ENCODE data around the gene CPZ. TPM values are rescaled to one million over a fixed set of nuclear protein-coding genes. Genes with fewer than 3 reads are reported as not detected.

CPZ gene
- total RNA-seq, 6 experiments from 2014 or later = 1.9 to 3.5 (median 2.5) TPM

- H3K27me3 Mint-ChIP-seq (ENCODE audit: insufficient read depth) = peaks cover 32% of the 10 kb centered on the region
- H3K4me1 Mint-ChIP-seq (ENCODE audit: low read depth) = peaks cover 20% of the 10 kb centered on the region
- no peak overlapping the region for H3K4me3 Mint-ChIP-seq
- no peaks in the 10 kb centered on the region; the same call in 1 of the 2 replicates for H3K36me3 Mint-ChIP-seq (ENCODE audit: low read depth)
- no peak overlapping the region for H3K27ac Mint-ChIP-seq
- DNase-seq = no peak
- no peak for TF ChIP-seq CTCF (IDR thresholded peaks at IDR 0.05)
- H3K9me3 Mint-ChIP-seq = peaks cover 22% of the 10 kb centered on the region
These were observed 47.2 kb upstream of the CPZ start for GRCh38 chr4:8545439-8545765.

- Mint-ChIP-seq H3K4me1 (ENCODE audit: low read depth) (peaks cover 20% of the 10 kb centered on the region), H3K36me3 (ENCODE audit: low read depth) (peaks cover 3% of the 10 kb centered on the region; the same call in 1 of the 2 replicates), H3K9me3 (peaks cover 27% of the 10 kb centered on the region), H3K27ac (no peak overlapping the region), H3K4me3 (no peak overlapping the region), H3K27me3 (ENCODE audit: insufficient read depth) (peaks cover 30% of the 10 kb centered on the region)
- DNase-seq = no peak
- TF ChIP-seq CTCF (IDR thresholded peaks at IDR 0.05) = no peak
These were observed 45.8 kb upstream of the CPZ start for GRCh38 chr4:8546766-8547107.

- Mint-ChIP-seq H3K4me3 (peak overlapping the region; percentile 60; the same call in 1 of the 2 replicates), H3K36me3 (ENCODE audit: low read depth) (peaks cover 3% of the 10 kb centered on the region; the same call in 1 of the 2 replicates), H3K4me1 (ENCODE audit: low read depth) (peaks cover 20% of the 10 kb centered on the region), H3K27me3 (ENCODE audit: insufficient read depth) (peaks cover 35% of the 10 kb centered on the region), H3K27ac (peak overlapping the region; percentile 42; the same call in 1 of the 2 replicates), H3K9me3 (peaks cover 23% of the 10 kb centered on the region)
- peak; percentile 39 for DNase-seq
- peak; percentile 68 for TF ChIP-seq CTCF (IDR thresholded peaks at IDR 0.05)
These were observed 45.3 kb upstream of the CPZ start for GRCh38 chr4:8547108-8547911.

- peaks cover 20% of the 10 kb centered on the region for H3K4me1 Mint-ChIP-seq (ENCODE audit: low read depth)
- DNase-seq = no peak
These were observed 44.4 kb upstream of the CPZ start for GRCh38 chr4:8547912-8548730.

More at GRCh38 chr4:8547912-8548730, 44.4 kb upstream of the CPZ start:
- TF ChIP-seq CTCF (IDR thresholded peaks at IDR 0.05) = no peak
- Mint-ChIP-seq H3K9me3 (peaks cover 23% of the 10 kb centered on the region), H3K4me3 (no peak overlapping the region), H3K27me3 (ENCODE audit: insufficient read depth) (peaks cover 32% of the 10 kb centered on the region), H3K36me3 (ENCODE audit: low read depth) (peaks cover 3% of the 10 kb centered on the region; the same call in 1 of the 2 replicates), H3K27ac (no peak overlapping the region)
